Chondrocyte (in vitro differentiated cells): ENCODE data around the gene LARGE1. TPM values are rescaled to one million over a fixed set of nuclear protein-coding genes. Genes with fewer than 3 reads are reported as not detected.

Source experiments
- DNase-seq: peaks from one replicate; pipeline ENCODE4 v3.0.0; 2021; ENCODE audit warnings: mixed read lengths, low spot score
- H3K27ac Mint-ChIP-seq: one replicate; pipeline ENCODE4 v1.8.0; 2021; ENCODE audit warnings: mild to moderate bottlenecking, moderate library complexity, mixed read lengths; ENCODE audit not compliant: unreplicated experiment
- H3K27me3 Mint-ChIP-seq: 2 replicates; pipeline ENCODE4 v1.8.0; 2021; ENCODE audit warnings: low read depth, mixed read lengths
- H3K36me3 Mint-ChIP-seq: 2 replicates; pipeline ENCODE4 v1.8.0; 2021; ENCODE audit warnings: low read depth, mixed read lengths
- H3K4me1 Mint-ChIP-seq: 2 replicates; pipeline ENCODE4 v1.8.0; 2021; ENCODE audit warnings: low read depth, mild to moderate bottlenecking, mixed read lengths
- H3K4me3 Mint-ChIP-seq: one replicate; pipeline ENCODE4 v1.8.0; 2021; ENCODE audit warnings: mild to moderate bottlenecking, moderate library complexity, mixed read lengths; ENCODE audit not compliant: unreplicated experiment
- H3K9me3 Mint-ChIP-seq: 2 replicates; pipeline ENCODE4 v1.8.0; 2021; ENCODE audit warnings: low read depth, mixed read lengths
- CTCF ChIP-seq: fragments of 200-600 bp; sonication (generic); IDR thresholded peaks from 2 replicates; pipeline ENCODE4 v1.5.0; 2021; ENCODE audit warnings: antibody characterized with exemption, mild to moderate bottlenecking, moderate library complexity
- total RNA-seq: library from RNA; stranded (reverse); gene quantifications from 3 replicates; pipeline ENCODE4 v1.2.1, GENCODE V29; 2021

Gene LARGE1
- total RNA-seq, 1 donor from 2014 or later: 21.3 TPM

GRCh38 chr22:33300165-33300564 lies 620.1 kb downstream of the LARGE1 start:
- Mint-ChIP-seq H3K27me3 (no peaks in the 10 kb centered on the region), H3K9me3 (no peaks in the 10 kb centered on the region), H3K4me1 (peaks cover 4% of the 10 kb centered on the region), H3K27ac (no peak overlapping the region), H3K4me3 (no peak overlapping the region), H3K36me3 (no peaks in the 10 kb centered on the region)
- DNase-seq: no peak
- TF ChIP-seq CTCF: no peak

- Mint-ChIP-seq H3K27me3 (no peaks in the 10 kb centered on the region), H3K4me1 (peaks cover 4% of the 10 kb centered on the region), H3K4me3 (no peak overlapping the region), H3K27ac (no peak overlapping the region), H3K9me3 (no peaks in the 10 kb centered on the region), H3K36me3 (peaks cover 2% of the 10 kb centered on the region)
- peak; percentile 33 for TF ChIP-seq CTCF
- no peak for DNase-seq
Observed at GRCh38 chr22:33299245-33299956, 620.9 kb downstream of the LARGE1 start.

- DNase-seq: no peak
- H3K27me3 Mint-ChIP-seq: no peaks in the 10 kb centered on the region
- no peaks in the 10 kb centered on the region for H3K4me1 Mint-ChIP-seq
- no peaks in the 10 kb centered on the region for H3K9me3 Mint-ChIP-seq
- peaks cover 5% of the 10 kb centered on the region for H3K36me3 Mint-ChIP-seq
- no peak overlapping the region for H3K27ac Mint-ChIP-seq
- TF ChIP-seq CTCF: no peak
- H3K4me3 Mint-ChIP-seq: no peak overlapping the region
Observed at GRCh38 chr22:33296941-33297340, 623.3 kb downstream of the LARGE1 start.

- no peaks in the 10 kb centered on the region for H3K9me3 Mint-ChIP-seq
- H3K4me3 Mint-ChIP-seq: no peak overlapping the region
- no peak for TF ChIP-seq CTCF
- H3K27ac Mint-ChIP-seq: no peak overlapping the region
- H3K4me1 Mint-ChIP-seq: no peaks in the 10 kb centered on the region
- no peak for DNase-seq
- H3K36me3 Mint-ChIP-seq: peaks cover 5% of the 10 kb centered on the region
- H3K27me3 Mint-ChIP-seq: no peaks in the 10 kb centered on the region
Observed at GRCh38 chr22:33288078-33288477, 632.2 kb downstream of the LARGE1 start.

GRCh38 chr22:33275073-33275443 lies 645.2 kb downstream of the LARGE1 start:
- no peaks in the 10 kb centered on the region for H3K9me3 Mint-ChIP-seq
- no peak for DNase-seq
- no peaks in the 10 kb centered on the region for H3K27me3 Mint-ChIP-seq
- H3K27ac Mint-ChIP-seq: no peak overlapping the region
- peaks cover 21% of the 10 kb centered on the region for H3K4me1 Mint-ChIP-seq
- no peak overlapping the region for H3K4me3 Mint-ChIP-seq
- TF ChIP-seq CTCF: no peak
- peaks cover 10% of the 10 kb centered on the region for H3K36me3 Mint-ChIP-seq
